ENCODE measurements around the gene PLPPR4.

The PLPPR4 gene

DNA sequence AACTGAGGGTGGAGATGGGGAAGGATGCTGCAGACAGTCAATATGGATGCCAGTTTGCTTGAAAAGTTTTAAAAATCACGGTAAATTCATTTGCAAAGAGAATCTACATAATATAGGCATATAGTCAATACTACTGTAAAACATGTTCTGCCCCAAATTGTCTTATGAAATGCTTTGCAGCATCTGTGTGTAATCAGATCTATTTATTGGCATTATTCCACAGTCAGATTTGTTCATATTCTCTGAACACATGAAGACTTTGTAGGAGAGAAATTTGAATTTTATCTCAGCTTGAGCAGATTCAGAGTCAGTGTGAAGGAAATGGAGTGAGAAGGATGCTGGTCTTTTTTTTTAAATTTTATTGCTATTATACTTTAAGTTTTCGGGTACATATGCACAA, 88.5 kb downstream of the PLPPR4 start:
- no peak for DNase-seq

DNA sequence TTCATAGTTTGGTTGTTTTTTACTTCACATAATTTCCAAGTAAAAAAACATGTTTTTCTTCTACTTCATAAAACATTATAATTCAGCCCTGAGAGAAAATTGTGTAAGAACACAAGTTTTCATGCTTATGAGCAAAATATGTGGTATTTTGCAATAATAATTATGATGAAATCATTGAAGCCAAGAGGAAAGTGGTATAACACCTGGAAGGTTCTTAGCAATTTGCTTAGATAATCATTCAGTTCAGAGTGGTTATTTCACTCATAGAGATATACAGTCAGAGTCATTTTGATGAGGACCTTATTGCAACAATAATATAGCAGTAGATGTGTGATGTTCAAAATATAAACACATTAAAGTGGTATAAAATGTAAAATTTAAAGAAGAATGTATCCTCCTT, 94.5 kb downstream of the PLPPR4 start:
- no peak for DNase-seq

Measured in NCI-H510A (cell line).